NT2/D1 (cell line): ENCODE results near the gene NVL.

Experiments used
- DNase-seq: peaks from one replicate; pipeline ENCODE4 v3.0.0-alpha.2; 2011; ENCODE audit warnings: low read depth, low spot score
- H3K27me3 ChIP-seq: 2 replicates; pipeline ENCODE4 v1.6.0; 2011; ENCODE audit warnings: mild to moderate bottlenecking; ENCODE audit not compliant: insufficient read length, insufficient read depth
- H3K36me3 ChIP-seq: 2 replicates; pipeline ENCODE4 v1.6.1; 2011; ENCODE audit warnings: mild to moderate bottlenecking, low read length, mixed read lengths; ENCODE audit not compliant: insufficient read depth, insufficient read length
- H3K4me1 ChIP-seq: 2 replicates; pipeline ENCODE4 v1.5.1; 2011; ENCODE audit not compliant: insufficient read depth, insufficient read length
- H3K4me3 ChIP-seq: 2 replicates; pipeline ENCODE4 v1.5.1; 2011; ENCODE audit warnings: low read depth; ENCODE audit not compliant: insufficient read length
- H3K9ac ChIP-seq: 2 replicates; pipeline ENCODE4 v1.6.0; 2011; ENCODE audit warnings: low read depth; ENCODE audit not compliant: insufficient read length
- H3K9me3 ChIP-seq: 2 replicates; pipeline ENCODE4 v1.5.1; 2011; ENCODE audit warnings: mild to moderate bottlenecking, low read length; ENCODE audit not compliant: insufficient read depth
- SUZ12 ChIP-seq: IDR thresholded peaks from 2 replicates; pipeline ENCODE4 v1.6.1; 2011; ENCODE audit not compliant: insufficient read length, insufficient read depth; ENCODE audit errors: extremely low read depth
- YY1 ChIP-seq: IDR thresholded peaks from 2 replicates; pipeline ENCODE4 v1.6.1; 2011; ENCODE audit not compliant: insufficient read length, insufficient read depth
- ZNF274 ChIP-seq: IDR thresholded peaks from 2 replicates; pipeline ENCODE4 v1.6.1; 2011; ENCODE audit warnings: mild to moderate bottlenecking, low read depth, low read length

NVL gene

DNA sequence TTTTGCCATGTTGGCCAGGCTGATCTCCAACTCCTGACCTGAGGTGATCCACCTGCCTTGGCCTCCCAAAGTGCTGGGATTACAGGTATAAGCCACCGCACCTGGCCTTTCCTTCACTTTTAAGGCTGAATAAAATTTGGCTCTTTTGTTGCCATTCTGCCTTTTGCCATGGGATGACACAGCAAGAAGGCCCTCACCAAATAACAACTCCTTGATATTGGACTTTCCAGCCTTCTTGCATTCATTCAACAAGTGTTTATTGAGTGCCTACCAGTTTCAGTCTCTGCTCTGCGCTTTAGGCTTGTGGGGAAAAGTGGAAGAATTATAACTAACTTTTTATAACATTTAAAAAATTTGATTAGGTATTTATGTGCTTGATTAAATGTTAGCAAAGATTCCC, 1.9 kb upstream of the NVL start:
- Histone ChIP-seq H3K9me3 (no peaks in the 10 kb centered on the region), H3K36me3 (peaks cover 10% of the 10 kb centered on the region), H3K9ac (no peak overlapping the region), H3K27me3 (no peaks in the 10 kb centered on the region), H3K4me3 (no peak overlapping the region), H3K4me1 (no peaks in the 10 kb centered on the region)
- DNase-seq: no peak
- TF ChIP-seq ZNF274 (no peak), SUZ12 (no peak), YY1 (no peak)

DNA sequence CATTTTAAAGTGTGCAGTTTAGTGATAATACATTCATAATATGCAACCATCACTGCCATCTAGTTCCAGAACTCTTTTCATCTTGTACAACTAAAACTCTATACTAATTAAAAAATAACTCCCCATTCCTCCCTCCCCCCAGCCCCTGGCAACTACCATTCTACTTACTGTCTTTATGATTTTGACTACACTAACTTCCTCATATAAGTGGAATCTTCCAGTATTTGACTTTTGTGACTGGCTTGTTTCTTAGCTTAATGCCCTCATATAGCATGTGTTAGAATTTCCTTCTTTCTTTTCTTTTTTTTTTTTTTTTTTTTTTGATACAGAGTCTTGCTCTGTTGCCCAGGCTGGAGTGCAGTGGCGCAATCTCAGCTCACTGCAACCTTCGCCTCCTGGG, 1.4 kb upstream of the NVL start:
- H3K4me3 ChIP-seq: no peak overlapping the region
- no peak for DNase-seq
- no peaks in the 10 kb centered on the region for H3K9me3 ChIP-seq
- no peak overlapping the region for H3K9ac ChIP-seq
- H3K4me1 ChIP-seq: no peaks in the 10 kb centered on the region
- H3K36me3 ChIP-seq: peaks cover 13% of the 10 kb centered on the region
- TF ChIP-seq ZNF274 (no peak), SUZ12 (no peak), YY1 (no peak)
- H3K27me3 ChIP-seq: no peaks in the 10 kb centered on the region

DNA sequence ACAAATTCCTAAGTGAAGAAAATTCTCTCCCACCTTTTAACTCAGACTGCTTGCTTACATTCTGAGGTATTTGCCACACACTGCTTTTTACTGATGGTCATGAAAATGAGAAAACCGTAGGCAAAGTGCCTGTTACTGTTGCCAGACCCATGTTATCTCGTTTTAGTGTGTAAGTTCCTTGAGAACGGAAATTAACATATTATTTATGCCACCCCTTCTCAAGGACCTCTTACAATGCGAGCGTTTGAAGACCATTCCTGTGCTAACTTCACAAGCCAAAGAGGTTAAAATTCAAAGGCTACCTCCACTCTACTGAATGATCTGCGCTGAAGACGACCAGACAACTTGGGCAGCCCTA, 509 bp downstream of the NVL start:
- Histone ChIP-seq H3K9me3 (no peaks in the 10 kb centered on the region), H3K27me3 (no peaks in the 10 kb centered on the region), H3K9ac (peak overlapping the region; percentile 97), H3K36me3 (peaks cover 27% of the 10 kb centered on the region), H3K4me1 (no peaks in the 10 kb centered on the region), H3K4me3 (peak overlapping the region; percentile 96)
- no peak for DNase-seq
- no peak for TF ChIP-seq SUZ12
- no peak for TF ChIP-seq YY1
- no peak for TF ChIP-seq ZNF274

DNA sequence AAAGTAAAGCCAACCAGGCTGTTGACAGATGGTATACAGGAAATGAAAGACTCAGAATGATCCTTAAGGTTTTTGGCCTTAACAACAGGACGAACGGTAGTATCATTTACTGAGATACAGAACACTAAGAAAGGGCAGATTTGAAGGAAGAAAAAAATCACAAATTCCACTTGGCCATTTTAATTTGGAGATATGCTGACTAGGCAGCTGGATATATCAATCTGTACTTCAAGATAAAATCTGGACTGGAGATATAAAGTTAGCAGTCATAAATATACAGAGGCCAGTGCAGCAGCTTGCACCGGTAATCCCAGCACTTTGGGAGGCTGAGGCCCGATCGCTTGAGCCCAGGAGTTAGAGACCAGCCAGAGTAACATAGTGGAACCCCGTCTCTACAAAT, 1.3 kb downstream of the NVL start:
- Histone ChIP-seq H3K4me1 (no peaks in the 10 kb centered on the region), H3K4me3 (no peak overlapping the region), H3K9me3 (no peaks in the 10 kb centered on the region), H3K9ac (no peak overlapping the region), H3K27me3 (no peaks in the 10 kb centered on the region), H3K36me3 (peaks cover 32% of the 10 kb centered on the region)
- no peak for TF ChIP-seq YY1
- TF ChIP-seq ZNF274: no peak
- TF ChIP-seq SUZ12: no peak
- no peak for DNase-seq

DNA sequence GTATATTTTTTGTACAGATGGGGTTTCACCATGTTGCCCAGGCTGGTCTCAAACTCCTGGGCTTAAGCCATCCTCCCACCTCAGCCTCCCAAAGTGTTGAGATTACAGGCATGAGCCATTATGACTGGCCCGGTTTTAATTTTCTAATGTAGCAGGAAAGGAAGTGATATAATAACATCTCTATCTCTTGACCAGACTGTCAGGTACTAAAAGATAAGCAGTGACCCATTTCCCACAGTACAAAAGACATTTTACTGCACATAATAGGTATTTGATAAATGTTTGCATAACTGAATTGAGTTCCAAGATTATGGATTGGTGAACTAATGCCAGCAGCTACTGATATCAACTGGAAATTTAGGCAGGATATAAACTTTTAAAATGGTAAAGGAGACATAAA, 4.0 kb downstream of the NVL start:
- Histone ChIP-seq H3K27me3 (no peaks in the 10 kb centered on the region), H3K9me3 (no peaks in the 10 kb centered on the region), H3K36me3 (peaks cover 42% of the 10 kb centered on the region), H3K4me1 (no peaks in the 10 kb centered on the region), H3K4me3 (no peak overlapping the region), H3K9ac (no peak overlapping the region)
- TF ChIP-seq YY1 (no peak), ZNF274 (no peak), SUZ12 (no peak)
- DNase-seq: no peak

DNA sequence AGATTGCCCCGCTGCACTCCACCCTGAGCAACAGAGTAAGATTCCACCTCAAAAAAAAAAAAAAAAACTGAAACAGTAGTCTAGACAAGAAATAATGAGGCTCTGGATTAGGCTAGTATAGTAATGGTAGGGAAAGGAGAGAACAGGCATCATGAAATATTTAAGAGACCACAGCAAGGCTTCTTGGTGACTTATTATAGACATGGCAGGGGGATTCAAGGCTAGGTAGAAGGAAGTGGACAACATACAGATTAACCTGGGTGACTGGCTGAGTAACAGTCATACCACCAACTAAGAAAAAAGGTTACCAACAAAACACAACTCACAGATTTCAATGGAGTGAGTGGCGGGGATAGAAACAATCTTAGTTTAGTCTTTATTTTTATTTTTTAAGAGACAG, 8.3 kb downstream of the NVL start:
- no peaks in the 10 kb centered on the region for H3K9me3 ChIP-seq
- no peaks in the 10 kb centered on the region for H3K27me3 ChIP-seq
- H3K9ac ChIP-seq: no peak overlapping the region
- DNase-seq: no peak
- H3K4me3 ChIP-seq: no peak overlapping the region
- H3K4me1 ChIP-seq: no peaks in the 10 kb centered on the region
- H3K36me3 ChIP-seq: peaks cover 55% of the 10 kb centered on the region
- TF ChIP-seq YY1: no peak
- no peak for TF ChIP-seq ZNF274
- no peak for TF ChIP-seq SUZ12

DNA sequence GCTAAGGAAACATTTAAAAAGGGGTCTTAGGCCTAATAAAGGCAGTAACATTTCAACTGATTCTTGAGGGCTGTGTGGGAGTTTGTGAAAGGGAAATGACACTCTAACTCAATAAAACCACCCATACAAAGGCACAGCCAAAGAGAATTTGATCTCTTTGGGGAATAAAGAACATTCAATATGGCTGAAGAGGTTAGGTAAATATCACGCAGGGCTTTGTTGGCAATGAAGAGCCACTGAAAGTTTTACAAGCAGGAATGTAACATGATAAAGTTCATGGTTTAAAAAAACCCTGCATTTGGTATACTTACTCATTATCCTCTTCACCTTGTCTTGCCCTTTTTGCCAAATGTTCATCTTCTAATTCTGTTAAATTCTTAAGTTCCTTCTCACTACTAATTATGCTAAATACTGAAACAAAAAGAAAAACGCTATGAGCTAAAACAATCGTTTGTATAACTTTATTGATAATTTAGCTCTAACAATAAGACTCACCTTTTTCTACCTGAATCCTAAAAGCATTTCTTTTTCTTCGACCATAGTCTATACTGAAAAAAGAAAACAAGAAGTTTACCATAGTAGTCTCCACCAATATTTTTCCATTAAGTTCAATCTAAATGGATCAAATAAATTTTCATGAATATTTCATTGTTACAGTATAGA, 12.5 kb downstream of the NVL start:
- peaks cover 68% of the 10 kb centered on the region for H3K36me3 ChIP-seq
- no peaks in the 10 kb centered on the region for H3K9me3 ChIP-seq
- H3K9ac ChIP-seq: no peak overlapping the region
- TF ChIP-seq ZNF274 (no peak), YY1 (no peak)
- no peaks in the 10 kb centered on the region for H3K4me1 ChIP-seq
- no peak overlapping the region for H3K4me3 ChIP-seq
- no peak for DNase-seq
- H3K27me3 ChIP-seq: no peaks in the 10 kb centered on the region
